Measurements from ENCODE around the gene FOSL2.

Gene FOSL2

DNA sequence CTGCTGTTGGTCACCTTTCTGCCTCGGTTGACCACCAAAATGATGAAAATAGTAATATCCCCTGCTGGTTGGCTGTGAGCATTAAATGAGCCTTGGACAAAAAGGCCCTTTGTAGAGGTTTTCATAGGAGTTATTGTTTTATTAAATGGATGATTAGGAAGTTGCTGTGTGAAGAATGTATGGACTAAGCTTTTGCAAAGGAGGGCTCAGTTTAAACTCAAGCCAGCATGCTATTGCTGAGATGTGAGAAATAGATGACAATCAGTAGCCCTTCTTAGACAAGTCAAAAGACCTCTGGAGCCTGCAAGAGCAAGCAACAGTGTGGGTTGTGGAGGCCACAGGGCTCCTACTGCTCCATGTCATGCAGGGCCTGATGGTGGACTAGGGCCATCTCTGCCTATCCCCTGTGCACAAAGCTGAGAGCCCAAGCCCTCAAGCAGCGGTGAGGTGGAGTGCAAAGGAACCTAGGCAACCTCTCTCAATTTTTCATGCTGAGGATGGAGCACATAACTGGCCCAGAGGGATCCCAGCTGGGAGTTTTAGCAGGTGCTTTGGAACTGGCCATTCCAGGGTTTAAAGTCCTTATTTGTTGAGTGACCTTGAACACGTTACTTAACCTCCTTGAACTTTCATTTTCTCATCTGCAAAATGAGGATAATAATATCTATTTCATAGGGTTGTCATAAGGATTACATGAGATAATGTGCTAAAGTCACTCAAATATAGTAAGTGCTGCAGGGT is 37.1 kb downstream of the FOSL2 start:
- Histone ChIP-seq H3K4me1 (ENCODE audit: control insufficient read depth, insufficient read depth, low read length, poor library complexity, severe bottlenecking) (peaks cover 12% of the 10 kb centered on the region), H3K36me3 (ENCODE audit: control insufficient read depth, insufficient read depth, low read length) (no peaks in the 10 kb centered on the region), H3K9me3 (ENCODE audit: control insufficient read depth, low read length) (no peaks in the 10 kb centered on the region), H3K27me3 (replicated peaks; ENCODE audit: control insufficient read depth, insufficient read depth, low read length, poor library complexity, severe bottlenecking) (no peaks in the 10 kb centered on the region), H3K4me3 (ENCODE audit: insufficient read depth, low read depth, low read length, poor library complexity, severe bottlenecking) (no peak overlapping the region), H3K27ac (ENCODE audit: insufficient read depth, low read length, poor library complexity, severe bottlenecking) (no peak overlapping the region)
- no peak for DNase-seq

DNA sequence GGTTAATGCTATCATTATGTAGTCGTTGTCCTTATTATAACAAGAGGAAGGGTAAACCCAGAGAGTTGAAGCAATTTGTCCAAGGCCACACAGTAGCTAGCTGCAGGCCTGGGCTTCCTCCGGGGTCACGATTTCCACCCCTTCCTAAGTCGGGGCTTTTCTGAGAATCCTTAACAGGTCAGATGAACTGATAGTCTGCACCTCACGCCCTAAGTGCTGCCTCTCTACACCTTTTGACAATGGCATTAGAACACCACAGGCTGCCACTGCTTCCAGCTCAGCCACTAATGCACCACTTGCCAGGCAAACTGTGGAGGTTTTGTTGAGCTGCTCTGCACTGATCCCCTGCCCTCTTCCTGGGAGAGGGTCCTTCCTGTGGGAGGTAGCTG is 37.7 kb downstream of the FOSL2 start:
- Histone ChIP-seq H3K27me3 (replicated peaks; ENCODE audit: control insufficient read depth, insufficient read depth, low read length, poor library complexity, severe bottlenecking) (no peaks in the 10 kb centered on the region), H3K9me3 (ENCODE audit: control insufficient read depth, low read length) (no peaks in the 10 kb centered on the region), H3K36me3 (ENCODE audit: control insufficient read depth, insufficient read depth, low read length) (no peaks in the 10 kb centered on the region), H3K4me3 (ENCODE audit: insufficient read depth, low read depth, low read length, poor library complexity, severe bottlenecking) (no peak overlapping the region), H3K4me1 (ENCODE audit: control insufficient read depth, insufficient read depth, low read length, poor library complexity, severe bottlenecking) (peaks cover 7% of the 10 kb centered on the region), H3K27ac (ENCODE audit: insufficient read depth, low read length, poor library complexity, severe bottlenecking) (no peak overlapping the region)
- no peak for DNase-seq

DNA sequence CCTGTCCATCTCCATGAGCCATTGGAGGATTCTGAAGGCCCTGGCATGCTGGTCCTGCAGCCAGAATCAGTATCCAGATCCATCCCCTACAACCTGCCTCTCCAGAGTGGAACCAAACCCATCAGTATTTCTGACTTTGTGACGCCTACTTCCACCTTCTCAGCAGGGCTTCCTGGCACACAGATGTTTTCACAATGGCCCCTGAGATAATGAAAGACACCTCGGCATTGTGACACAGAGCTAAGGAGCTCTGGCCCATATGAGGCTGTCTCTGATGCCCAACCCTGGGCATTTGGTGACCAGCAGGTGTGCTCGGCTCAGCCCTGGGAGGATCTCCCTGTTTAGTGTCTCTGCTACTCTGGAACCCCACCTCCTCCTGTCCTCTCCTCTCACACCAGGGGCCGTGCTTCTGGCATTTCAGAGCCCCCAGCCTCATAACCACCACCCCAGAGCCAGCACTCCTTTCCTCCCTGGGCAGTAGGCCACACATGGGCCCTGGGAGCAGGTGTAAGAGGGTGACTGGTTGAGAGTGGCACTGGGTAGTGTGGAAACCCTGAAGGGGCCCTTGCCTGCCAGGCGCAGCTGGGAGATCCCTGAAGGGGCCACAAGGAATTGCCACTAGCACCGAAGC is 38.2 kb downstream of the FOSL2 start:
- Histone ChIP-seq H3K4me3 (ENCODE audit: insufficient read depth, low read depth, low read length, poor library complexity, severe bottlenecking) (no peak overlapping the region), H3K27me3 (replicated peaks; ENCODE audit: control insufficient read depth, insufficient read depth, low read length, poor library complexity, severe bottlenecking) (no peaks in the 10 kb centered on the region), H3K4me1 (ENCODE audit: control insufficient read depth, insufficient read depth, low read length, poor library complexity, severe bottlenecking) (peaks cover 6% of the 10 kb centered on the region), H3K36me3 (ENCODE audit: control insufficient read depth, insufficient read depth, low read length) (no peaks in the 10 kb centered on the region), H3K9me3 (ENCODE audit: control insufficient read depth, low read length) (no peaks in the 10 kb centered on the region), H3K27ac (ENCODE audit: insufficient read depth, low read length, poor library complexity, severe bottlenecking) (no peak overlapping the region)
- no peak for DNase-seq

DNA sequence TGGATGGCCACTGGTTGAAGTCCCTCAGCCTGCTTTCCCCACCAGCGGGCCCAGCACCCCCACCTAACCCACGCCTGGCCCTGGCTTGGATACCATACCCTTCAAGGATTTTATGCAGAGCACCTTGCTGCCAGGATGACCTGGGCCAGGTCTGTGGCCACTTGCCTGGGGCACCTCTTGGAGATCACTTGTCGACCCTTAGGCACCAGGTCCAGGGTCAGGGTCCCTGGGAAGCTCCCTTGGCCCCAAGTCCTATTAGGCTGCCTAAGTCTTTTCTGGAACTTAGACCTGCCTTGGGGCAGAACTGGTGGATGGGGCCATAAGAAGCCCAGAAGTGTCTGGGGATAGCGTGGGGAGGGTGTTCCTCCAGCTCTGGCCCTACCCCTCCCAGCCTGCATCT is 39.1 kb downstream of the FOSL2 start:
- H3K4me1 ChIP-seq (ENCODE audit: control insufficient read depth, insufficient read depth, low read length, poor library complexity, severe bottlenecking) = peaks cover 6% of the 10 kb centered on the region
- H3K36me3 ChIP-seq (ENCODE audit: control insufficient read depth, insufficient read depth, low read length) = no peaks in the 10 kb centered on the region
- DNase-seq = no peak
- no peak overlapping the region for H3K27ac ChIP-seq (ENCODE audit: insufficient read depth, low read length, poor library complexity, severe bottlenecking)
- H3K27me3 ChIP-seq (replicated peaks; ENCODE audit: control insufficient read depth, insufficient read depth, low read length, poor library complexity, severe bottlenecking) = no peaks in the 10 kb centered on the region
- no peaks in the 10 kb centered on the region for H3K9me3 ChIP-seq (ENCODE audit: control insufficient read depth, low read length)
- H3K4me3 ChIP-seq (ENCODE audit: insufficient read depth, low read depth, low read length, poor library complexity, severe bottlenecking) = no peak overlapping the region

DNA sequence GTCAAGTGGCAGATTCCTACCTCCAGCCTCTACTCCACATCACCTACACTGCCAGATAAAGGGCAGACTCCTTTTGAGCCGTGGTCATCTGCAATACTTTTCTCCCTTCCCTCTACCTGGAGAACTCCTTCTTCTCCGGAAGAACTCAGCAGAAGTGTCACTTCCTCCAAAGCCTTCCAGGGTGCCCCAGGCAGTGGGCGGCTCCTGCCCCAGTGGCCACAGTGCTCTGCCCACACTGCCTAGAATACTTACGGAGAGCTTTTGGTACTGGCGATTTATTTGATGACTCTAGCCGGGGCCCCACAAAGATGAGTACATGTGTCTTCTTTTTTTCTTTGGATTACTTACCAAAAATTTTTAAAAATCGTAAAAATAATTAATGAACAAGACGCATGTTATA is 39.7 kb downstream of the FOSL2 start:
- Histone ChIP-seq H3K36me3 (ENCODE audit: control insufficient read depth, insufficient read depth, low read length) (no peaks in the 10 kb centered on the region), H3K4me1 (ENCODE audit: control insufficient read depth, insufficient read depth, low read length, poor library complexity, severe bottlenecking) (peaks cover 6% of the 10 kb centered on the region), H3K9me3 (ENCODE audit: control insufficient read depth, low read length) (no peaks in the 10 kb centered on the region), H3K27me3 (replicated peaks; ENCODE audit: control insufficient read depth, insufficient read depth, low read length, poor library complexity, severe bottlenecking) (no peaks in the 10 kb centered on the region), H3K4me3 (ENCODE audit: insufficient read depth, low read depth, low read length, poor library complexity, severe bottlenecking) (no peak overlapping the region), H3K27ac (ENCODE audit: insufficient read depth, low read length, poor library complexity, severe bottlenecking) (no peak overlapping the region)
- DNase-seq = no peak

DNA sequence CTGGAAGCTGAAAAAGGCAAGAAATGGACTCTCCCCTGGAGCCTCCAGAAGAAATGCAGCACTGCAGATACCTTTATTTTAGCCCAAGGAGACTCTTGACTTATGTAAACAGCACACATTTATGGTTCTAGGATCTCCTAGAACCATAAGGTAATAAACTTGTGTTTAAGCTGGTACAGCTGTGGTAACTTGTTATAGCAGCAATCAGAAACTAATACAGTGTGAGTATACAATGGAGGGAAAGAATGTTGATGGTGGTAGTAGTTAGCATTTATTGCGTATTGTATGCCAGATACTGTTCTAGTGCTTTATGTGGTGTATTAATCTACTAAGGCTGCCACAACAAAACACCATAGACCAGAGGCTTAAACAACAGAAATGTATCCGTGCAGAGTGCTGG is 40.6 kb downstream of the FOSL2 start:
- DNase-seq = no peak
- Histone ChIP-seq H3K4me1 (ENCODE audit: control insufficient read depth, insufficient read depth, low read length, poor library complexity, severe bottlenecking) (peaks cover 6% of the 10 kb centered on the region), H3K36me3 (ENCODE audit: control insufficient read depth, insufficient read depth, low read length) (no peaks in the 10 kb centered on the region), H3K9me3 (ENCODE audit: control insufficient read depth, low read length) (no peaks in the 10 kb centered on the region), H3K4me3 (ENCODE audit: insufficient read depth, low read depth, low read length, poor library complexity, severe bottlenecking) (no peak overlapping the region), H3K27ac (ENCODE audit: insufficient read depth, low read length, poor library complexity, severe bottlenecking) (no peak overlapping the region), H3K27me3 (replicated peaks; ENCODE audit: control insufficient read depth, insufficient read depth, low read length, poor library complexity, severe bottlenecking) (no peaks in the 10 kb centered on the region)

DNA sequence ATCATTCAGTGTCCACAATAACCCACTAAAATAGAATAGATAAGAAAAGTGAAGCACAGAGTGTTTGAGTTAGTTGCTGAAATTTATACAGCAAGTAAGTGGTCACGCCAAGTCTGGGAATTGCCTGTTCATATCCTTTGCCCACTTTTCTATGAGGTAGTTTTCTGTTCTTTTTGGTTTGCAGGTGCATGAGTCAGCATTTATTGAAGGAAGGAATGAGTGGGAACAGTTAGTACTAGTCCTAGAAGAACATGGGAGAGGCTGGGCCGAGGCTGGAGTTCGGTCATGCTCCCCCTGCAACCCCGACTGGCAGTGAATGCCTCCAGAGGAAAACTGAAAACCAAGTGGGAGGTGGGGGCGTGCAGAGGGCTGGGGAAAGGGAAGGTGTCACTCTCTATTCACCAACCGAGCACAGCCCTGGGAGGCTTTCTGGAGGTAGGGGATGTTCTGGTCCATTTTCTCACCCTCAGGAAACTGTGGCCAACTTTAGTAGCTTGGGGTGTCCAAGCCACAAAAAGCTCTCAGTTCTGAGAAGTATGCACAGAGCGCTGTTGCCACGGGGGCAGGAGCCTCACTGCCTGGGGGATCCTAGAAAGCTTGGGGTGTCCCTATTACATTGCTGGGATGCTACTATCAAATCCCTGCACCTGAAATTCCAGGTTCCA is 41.4 kb downstream of the FOSL2 start:
- no peaks in the 10 kb centered on the region for H3K36me3 ChIP-seq (ENCODE audit: control insufficient read depth, insufficient read depth, low read length)
- no peak for DNase-seq

DNA sequence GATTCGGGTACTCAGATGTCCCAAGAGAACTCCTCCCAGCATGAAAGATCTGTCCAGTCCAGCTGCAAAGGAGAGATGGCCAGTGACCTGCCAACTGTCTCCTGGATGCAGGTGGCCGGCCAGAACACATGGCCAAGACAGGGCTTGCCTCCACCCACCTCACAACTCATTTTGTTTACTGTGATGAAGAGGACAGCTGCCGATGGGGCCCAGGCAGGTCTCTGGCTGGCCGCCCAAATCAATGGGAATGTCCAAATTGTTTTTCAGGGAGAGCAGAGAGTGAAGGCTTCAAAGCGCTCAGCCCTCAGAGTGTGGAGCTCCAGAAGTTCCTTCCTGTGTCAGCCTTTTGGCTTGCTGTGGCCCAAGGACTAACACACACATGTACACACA is 41.9 kb downstream of the FOSL2 start:
- Histone ChIP-seq H3K27me3 (replicated peaks; ENCODE audit: control insufficient read depth, insufficient read depth, low read length, poor library complexity, severe bottlenecking) (no peaks in the 10 kb centered on the region), H3K4me1 (ENCODE audit: control insufficient read depth, insufficient read depth, low read length, poor library complexity, severe bottlenecking) (peaks cover 6% of the 10 kb centered on the region), H3K27ac (ENCODE audit: insufficient read depth, low read length, poor library complexity, severe bottlenecking) (no peak overlapping the region), H3K9me3 (ENCODE audit: control insufficient read depth, low read length) (no peaks in the 10 kb centered on the region), H3K36me3 (ENCODE audit: control insufficient read depth, insufficient read depth, low read length) (no peaks in the 10 kb centered on the region), H3K4me3 (ENCODE audit: insufficient read depth, low read depth, low read length, poor library complexity, severe bottlenecking) (no peak overlapping the region)
- no peak for DNase-seq

More for the DNA sequence above, 41.4 kb downstream of the FOSL2 start:
- H3K9me3 ChIP-seq (ENCODE audit: control insufficient read depth, low read length) = no peaks in the 10 kb centered on the region
- H3K4me3 ChIP-seq (ENCODE audit: insufficient read depth, low read depth, low read length, poor library complexity, severe bottlenecking) = no peak overlapping the region
- no peaks in the 10 kb centered on the region for H3K27me3 ChIP-seq (replicated peaks; ENCODE audit: control insufficient read depth, insufficient read depth, low read length, poor library complexity, severe bottlenecking)
- H3K4me1 ChIP-seq (ENCODE audit: control insufficient read depth, insufficient read depth, low read length, poor library complexity, severe bottlenecking) = peaks cover 6% of the 10 kb centered on the region
- H3K27ac ChIP-seq (ENCODE audit: insufficient read depth, low read length, poor library complexity, severe bottlenecking) = no peak overlapping the region

DNA sequence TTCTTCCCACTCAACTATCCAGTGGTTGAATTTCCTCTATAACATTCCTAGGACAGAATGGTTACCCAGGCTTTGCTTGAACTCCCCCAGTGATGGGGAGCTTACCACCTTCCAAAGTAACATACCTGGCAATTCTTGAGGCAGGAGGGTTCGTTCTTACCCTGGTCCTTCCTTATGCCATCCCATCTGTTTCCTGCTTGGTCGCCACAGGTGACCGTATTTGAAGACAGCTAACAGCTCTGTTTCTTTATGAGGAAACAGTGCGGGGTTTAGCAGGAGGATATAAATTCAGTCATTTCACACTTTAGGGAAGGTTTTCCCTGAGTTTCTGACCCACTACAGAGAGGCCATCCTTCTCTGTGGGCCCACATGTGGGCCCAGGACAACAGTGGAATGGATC is 42.6 kb downstream of the FOSL2 start:
- DNase-seq = no peak
- Histone ChIP-seq H3K36me3 (ENCODE audit: control insufficient read depth, insufficient read depth, low read length) (no peaks in the 10 kb centered on the region), H3K4me1 (ENCODE audit: control insufficient read depth, insufficient read depth, low read length, poor library complexity, severe bottlenecking) (peaks cover 6% of the 10 kb centered on the region), H3K27me3 (replicated peaks; ENCODE audit: control insufficient read depth, insufficient read depth, low read length, poor library complexity, severe bottlenecking) (no peaks in the 10 kb centered on the region), H3K9me3 (ENCODE audit: control insufficient read depth, low read length) (no peaks in the 10 kb centered on the region), H3K27ac (ENCODE audit: insufficient read depth, low read length, poor library complexity, severe bottlenecking) (no peak overlapping the region), H3K4me3 (ENCODE audit: insufficient read depth, low read depth, low read length, poor library complexity, severe bottlenecking) (no peak overlapping the region)

DNA sequence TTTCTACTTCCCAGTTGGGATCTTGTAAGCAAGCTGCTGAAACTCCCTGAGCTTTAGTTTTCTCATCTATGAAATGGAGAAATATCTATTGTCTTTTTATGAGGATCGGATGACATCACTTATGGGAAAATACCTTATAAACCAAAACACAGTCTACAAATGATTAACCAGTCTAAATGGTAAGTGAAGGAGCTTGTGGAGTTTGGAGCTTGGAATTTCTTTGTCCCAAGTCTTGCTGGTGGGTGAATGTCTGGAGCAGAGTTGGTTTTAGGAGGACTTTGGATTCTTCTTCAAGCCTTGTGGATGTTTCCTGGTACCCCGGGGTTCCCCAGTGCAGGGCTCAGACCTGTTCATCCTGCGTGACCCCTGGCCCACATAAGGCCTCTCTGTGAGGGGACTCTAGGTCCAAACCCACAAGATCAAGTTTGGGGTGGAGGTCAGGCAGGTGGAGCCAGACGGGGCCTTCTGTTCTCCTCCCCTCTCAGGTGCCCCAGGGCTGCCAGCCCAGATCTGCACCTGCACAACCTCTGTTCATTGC is 43.2 kb downstream of the FOSL2 start:
- H3K9me3 ChIP-seq (ENCODE audit: control insufficient read depth, low read length) = no peaks in the 10 kb centered on the region
- H3K27ac ChIP-seq (ENCODE audit: insufficient read depth, low read length, poor library complexity, severe bottlenecking) = no peak overlapping the region
- DNase-seq = no peak
- H3K4me1 ChIP-seq (ENCODE audit: control insufficient read depth, insufficient read depth, low read length, poor library complexity, severe bottlenecking) = peaks cover 3% of the 10 kb centered on the region
- no peaks in the 10 kb centered on the region for H3K36me3 ChIP-seq (ENCODE audit: control insufficient read depth, insufficient read depth, low read length)
- H3K4me3 ChIP-seq (ENCODE audit: insufficient read depth, low read depth, low read length, poor library complexity, severe bottlenecking) = no peak overlapping the region
- H3K27me3 ChIP-seq (replicated peaks; ENCODE audit: control insufficient read depth, insufficient read depth, low read length, poor library complexity, severe bottlenecking) = no peaks in the 10 kb centered on the region

All from effector memory CD4-positive, alpha-beta T cell (primary cell).